NT2/D1 (cell line): ENCODE data around the gene A4GALT.
A peak's percentile ranks its signal among the peaks of the same experiment; 100 is the strongest.

Experiments used
- DNase-seq: peaks from one replicate; pipeline ENCODE4 v3.0.0-alpha.2; 2011; ENCODE audit warnings: low read depth, low spot score
- H3K27me3 ChIP-seq: 2 replicates; pipeline ENCODE4 v1.6.0; 2011; ENCODE audit warnings: mild to moderate bottlenecking; ENCODE audit not compliant: insufficient read length, insufficient read depth
- H3K36me3 ChIP-seq: 2 replicates; pipeline ENCODE4 v1.6.1; 2011; ENCODE audit warnings: mild to moderate bottlenecking, low read length, mixed read lengths; ENCODE audit not compliant: insufficient read depth, insufficient read length
- H3K4me1 ChIP-seq: 2 replicates; pipeline ENCODE4 v1.5.1; 2011; ENCODE audit not compliant: insufficient read depth, insufficient read length
- H3K4me3 ChIP-seq: 2 replicates; pipeline ENCODE4 v1.5.1; 2011; ENCODE audit warnings: low read depth; ENCODE audit not compliant: insufficient read length
- H3K9ac ChIP-seq: 2 replicates; pipeline ENCODE4 v1.6.0; 2011; ENCODE audit warnings: low read depth; ENCODE audit not compliant: insufficient read length
- H3K9me3 ChIP-seq: 2 replicates; pipeline ENCODE4 v1.5.1; 2011; ENCODE audit warnings: mild to moderate bottlenecking, low read length; ENCODE audit not compliant: insufficient read depth
- SUZ12 ChIP-seq: IDR thresholded peaks from 2 replicates; pipeline ENCODE4 v1.6.1; 2011; ENCODE audit not compliant: insufficient read length, insufficient read depth; ENCODE audit errors: extremely low read depth
- YY1 ChIP-seq: IDR thresholded peaks from 2 replicates; pipeline ENCODE4 v1.6.1; 2011; ENCODE audit not compliant: insufficient read length, insufficient read depth
- ZNF274 ChIP-seq: IDR thresholded peaks from 2 replicates; pipeline ENCODE4 v1.6.1; 2011; ENCODE audit warnings: mild to moderate bottlenecking, low read depth, low read length

Gene A4GALT

DNA sequence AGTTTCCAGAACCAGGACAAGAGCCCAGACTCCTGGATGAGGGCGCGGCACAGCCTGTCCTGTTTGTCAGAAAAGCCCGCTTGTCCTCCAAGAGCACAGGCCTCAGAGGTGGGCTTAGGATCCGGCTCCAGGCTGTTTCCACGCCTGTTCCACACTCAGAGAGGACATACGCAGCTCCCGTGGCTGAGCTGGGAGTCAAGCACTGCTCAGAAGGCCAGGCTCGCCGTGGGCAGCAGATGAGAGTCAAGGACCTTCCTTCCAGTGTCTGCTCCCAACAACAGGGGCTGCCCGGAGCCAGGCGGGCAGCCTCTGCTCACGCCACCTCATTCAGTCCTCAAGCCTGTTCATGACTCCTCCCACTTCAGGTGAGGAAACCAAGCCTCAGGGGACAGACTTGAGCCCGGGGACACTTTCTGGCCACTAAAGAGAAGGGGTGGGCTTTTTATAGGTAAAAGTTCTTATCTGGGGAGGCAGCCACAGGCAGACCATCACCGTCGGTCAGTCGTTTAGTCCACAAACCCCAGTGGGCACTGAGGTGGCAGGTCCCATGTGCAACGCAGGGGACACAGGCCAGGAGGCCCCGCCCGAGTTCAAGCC, 75.2 kb downstream of the A4GALT start:
- no peaks in the 10 kb centered on the region for H3K27me3 ChIP-seq
- no peak for DNase-seq
- H3K4me1 ChIP-seq: peaks cover 15% of the 10 kb centered on the region
- TF ChIP-seq ZNF274: no peak
- no peak for TF ChIP-seq SUZ12
- no peak for TF ChIP-seq YY1
- no peak overlapping the region for H3K4me3 ChIP-seq
- H3K36me3 ChIP-seq: peaks cover 19% of the 10 kb centered on the region
- peak overlapping the region; percentile 10 for H3K9ac ChIP-seq
- no peaks in the 10 kb centered on the region for H3K9me3 ChIP-seq

DNA sequence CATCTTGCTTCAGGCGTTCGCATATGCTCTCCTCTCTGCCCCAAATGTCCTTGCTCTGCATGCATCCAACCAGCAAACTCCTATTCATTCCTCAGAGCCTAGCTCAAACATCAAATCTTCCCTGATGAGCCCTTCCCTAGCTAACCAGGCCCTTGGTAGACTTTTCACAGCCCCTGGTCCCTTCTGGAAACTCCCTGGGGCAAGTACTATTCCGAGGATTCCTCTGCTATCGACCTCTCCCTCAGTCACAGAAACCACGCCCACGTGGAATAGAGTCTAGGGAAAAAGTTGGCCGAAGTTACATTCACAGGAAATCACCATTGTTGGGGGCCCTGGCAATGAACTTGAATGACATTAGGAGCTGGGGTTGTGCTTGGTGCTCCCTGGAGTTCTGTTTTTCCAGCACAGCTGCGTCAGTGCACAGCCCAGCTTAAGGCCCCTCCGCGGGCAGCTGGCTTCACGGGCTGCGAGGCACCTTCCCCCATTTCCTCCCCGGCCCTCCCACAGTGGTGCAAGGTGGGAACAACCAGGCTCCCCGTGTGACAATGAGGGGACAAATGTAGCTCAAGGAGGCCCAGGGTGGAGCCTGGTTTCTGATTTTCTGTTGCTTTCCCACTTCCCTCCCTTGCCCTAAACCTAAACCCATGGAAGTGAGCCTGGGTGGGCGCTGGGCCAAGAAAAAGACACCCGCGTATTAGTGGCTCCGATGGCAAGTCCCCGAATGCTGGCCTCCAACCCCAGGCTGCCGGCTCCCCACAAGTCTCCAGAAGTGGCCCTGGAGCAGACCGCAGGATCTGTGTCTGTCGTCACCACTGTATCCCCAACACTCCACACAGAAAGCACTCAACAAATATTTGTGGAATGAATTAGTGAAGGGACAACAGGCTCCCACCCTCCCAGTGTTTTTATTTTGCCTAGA, 76.0 kb downstream of the A4GALT start:
- H3K27me3 ChIP-seq: no peaks in the 10 kb centered on the region
- H3K4me3 ChIP-seq: no peak overlapping the region
- peaks cover 15% of the 10 kb centered on the region for H3K4me1 ChIP-seq
- H3K9me3 ChIP-seq: no peaks in the 10 kb centered on the region
- peaks cover 19% of the 10 kb centered on the region for H3K36me3 ChIP-seq
- DNase-seq: no peak
- TF ChIP-seq YY1: no peak
- no peak for TF ChIP-seq ZNF274
- no peak for TF ChIP-seq SUZ12
- no peak overlapping the region for H3K9ac ChIP-seq

DNA sequence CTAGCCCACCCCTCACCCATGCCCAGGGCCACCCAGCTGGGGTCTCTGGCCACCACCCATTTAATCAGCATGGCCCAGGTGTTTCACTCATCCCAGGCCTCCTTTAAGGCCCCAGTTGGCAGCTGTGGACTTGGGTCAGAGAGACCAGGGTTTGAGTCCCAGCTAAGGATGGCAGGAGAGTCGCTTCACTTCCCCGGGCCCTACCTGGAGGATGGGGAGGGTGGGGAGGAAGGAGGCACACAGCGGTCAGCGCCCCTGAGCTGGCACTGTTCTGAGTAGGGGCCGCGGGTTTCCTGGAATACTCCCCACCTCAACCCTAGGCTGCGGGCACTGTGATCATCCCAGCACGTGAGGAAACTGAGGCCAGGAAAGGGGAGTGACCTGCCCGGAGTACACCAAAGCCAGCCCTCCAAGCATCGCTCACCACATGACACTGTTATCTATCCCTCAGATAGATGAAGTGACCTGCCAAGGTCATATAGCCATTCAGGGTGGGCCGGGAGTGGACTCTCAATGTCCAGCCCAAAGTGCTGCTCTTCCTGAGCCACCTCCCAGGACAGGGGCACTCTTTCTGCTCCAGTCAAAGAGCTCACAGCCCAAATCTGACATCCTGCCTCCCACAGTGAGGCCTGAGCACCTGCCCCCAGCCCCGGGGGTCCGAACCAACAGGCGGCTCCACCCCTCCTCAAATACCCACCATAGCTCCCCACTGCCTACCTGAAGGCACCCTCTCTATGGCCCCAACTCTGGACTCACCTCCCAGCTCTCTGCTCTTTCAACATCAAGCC, 76.8 kb downstream of the A4GALT start:
- TF ChIP-seq SUZ12 (no peak), ZNF274 (no peak), YY1 (no peak)
- peaks cover 15% of the 10 kb centered on the region for H3K4me1 ChIP-seq
- H3K27me3 ChIP-seq: no peaks in the 10 kb centered on the region
- no peaks in the 10 kb centered on the region for H3K9me3 ChIP-seq
- H3K9ac ChIP-seq: peak overlapping the region; percentile 9
- no peak for DNase-seq
- H3K4me3 ChIP-seq: no peak overlapping the region
- H3K36me3 ChIP-seq: peaks cover 19% of the 10 kb centered on the region

DNA sequence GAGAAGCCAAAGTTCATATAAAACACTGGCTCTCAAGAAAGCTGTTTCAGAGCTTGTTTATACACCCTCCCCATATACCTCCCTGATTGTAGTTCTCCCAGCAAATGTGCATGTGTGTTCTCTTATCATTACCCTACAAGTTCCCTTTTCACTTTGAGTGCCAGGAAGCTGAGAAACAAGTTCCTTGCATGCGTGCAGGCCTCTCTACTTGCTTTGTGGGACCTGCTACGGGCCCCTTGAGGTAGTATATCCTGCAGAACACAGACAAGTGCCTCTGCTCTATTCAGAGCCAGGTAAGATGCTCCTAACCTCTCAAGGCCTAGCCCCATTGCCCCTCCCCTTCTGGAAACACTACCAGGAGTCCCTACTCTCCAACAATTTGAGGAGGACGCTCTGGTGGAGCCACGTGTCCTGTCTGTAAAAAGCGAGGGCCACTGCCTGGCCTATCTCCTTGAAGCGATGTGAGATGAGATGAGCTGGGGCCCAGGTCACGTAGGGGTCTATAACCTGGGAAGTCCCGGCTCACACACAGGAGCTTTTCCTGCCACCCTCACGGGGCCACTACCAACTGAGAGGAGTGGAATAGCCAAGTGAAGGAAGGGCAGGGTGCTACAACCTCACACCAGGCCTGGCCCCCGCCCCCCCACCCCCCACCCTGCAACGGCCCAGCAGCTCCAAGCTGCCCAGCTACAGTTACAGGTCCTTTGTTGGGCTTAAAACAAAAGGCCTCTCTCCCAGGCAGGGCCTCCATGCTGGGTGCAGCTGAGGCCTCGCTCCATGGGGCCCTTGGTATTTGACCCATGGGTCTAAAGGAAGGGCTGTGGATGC, 77.7 kb downstream of the A4GALT start:
- Histone ChIP-seq H3K27me3 (no peaks in the 10 kb centered on the region), H3K4me3 (no peak overlapping the region), H3K9ac (peak overlapping the region; percentile 32), H3K36me3 (peaks cover 19% of the 10 kb centered on the region), H3K4me1 (peaks cover 9% of the 10 kb centered on the region), H3K9me3 (no peaks in the 10 kb centered on the region)
- DNase-seq: no peak
- TF ChIP-seq ZNF274 (no peak), SUZ12 (no peak), YY1 (no peak)
